ENCODE measurements around the gene MIB1. TPM values are rescaled to one million over a fixed set of nuclear protein-coding genes. Genes with fewer than 3 reads are reported as not detected.
A peak's percentile ranks its signal among the peaks of the same experiment; 100 is the strongest.

The MIB1 gene
- total and polyA plus RNA-seq, 2 experiments from 2014 or later, result 8.3 to 62.3 TPM

DNA sequence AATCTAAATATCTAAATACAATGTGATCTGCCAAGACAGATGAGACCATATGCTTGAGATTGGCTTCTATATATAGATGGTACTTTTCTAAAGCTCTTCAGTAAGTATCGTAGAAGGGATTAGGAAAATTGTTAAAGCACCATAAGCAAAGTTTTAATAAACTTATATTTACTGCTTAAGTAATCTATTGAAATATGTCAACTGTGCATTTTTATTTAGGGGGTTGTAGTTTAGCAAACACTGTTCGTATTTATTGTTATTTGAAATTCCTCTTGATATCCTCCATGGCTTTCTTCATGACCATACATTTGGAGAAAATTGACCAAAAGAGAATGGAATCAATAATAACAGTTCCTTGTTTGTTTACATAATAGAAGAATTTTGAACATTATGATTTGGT lies 102.7 kb downstream of the MIB1 start:
- Histone ChIP-seq H3K9me2 (replicated peaks; ENCODE audit: insufficient read depth) (no peaks in the 10 kb centered on the region), H3K9me3 (ENCODE audit: low read depth) (no peaks in the 10 kb centered on the region), H3K27ac (no peak overlapping the region), H2AFZ (no peak overlapping the region), H3K4me1 (ENCODE audit: insufficient read depth) (no peaks in the 10 kb centered on the region), H3K4me2 (no peak overlapping the region), H3K36me3 (replicated peaks; ENCODE audit: insufficient read depth, low read depth) (no peaks in the 10 kb centered on the region), H3K79me2 (no peaks in the 10 kb centered on the region), H4K20me1 (ENCODE audit: insufficient read depth, poor library complexity, severe bottlenecking) (no peaks in the 10 kb centered on the region), H3K27me3 (no peaks in the 10 kb centered on the region), H3K4me3 (no peak overlapping the region)
- TF ChIP-seq EZH2phosphoT487 (IDR thresholded peaks at IDR 0.05; ENCODE audit: low read depth, severe bottlenecking, unreplicated experiment), result no peak
- TF ChIP-seq, protein P1, sequence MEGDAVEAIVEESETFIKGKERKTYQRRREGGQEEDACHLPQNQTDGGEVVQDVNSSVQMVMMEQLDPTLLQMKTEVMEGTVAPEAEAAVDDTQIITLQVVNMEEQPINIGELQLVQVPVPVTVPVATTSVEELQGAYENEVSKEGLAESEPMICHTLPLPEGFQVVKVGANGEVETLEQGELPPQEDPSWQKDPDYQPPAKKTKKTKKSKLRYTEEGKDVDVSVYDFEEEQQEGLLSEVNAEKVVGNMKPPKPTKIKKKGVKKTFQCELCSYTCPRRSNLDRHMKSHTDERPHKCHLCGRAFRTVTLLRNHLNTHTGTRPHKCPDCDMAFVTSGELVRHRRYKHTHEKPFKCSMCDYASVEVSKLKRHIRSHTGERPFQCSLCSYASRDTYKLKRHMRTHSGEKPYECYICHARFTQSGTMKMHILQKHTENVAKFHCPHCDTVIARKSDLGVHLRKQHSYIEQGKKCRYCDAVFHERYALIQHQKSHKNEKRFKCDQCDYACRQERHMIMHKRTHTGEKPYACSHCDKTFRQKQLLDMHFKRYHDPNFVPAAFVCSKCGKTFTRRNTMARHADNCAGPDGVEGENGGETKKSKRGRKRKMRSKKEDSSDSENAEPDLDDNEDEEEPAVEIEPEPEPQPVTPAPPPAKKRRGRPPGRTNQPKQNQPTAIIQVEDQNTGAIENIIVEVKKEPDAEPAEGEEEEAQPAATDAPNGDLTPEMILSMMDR (IDR thresholded peaks at IDR 0.05; ENCODE audit: poor library complexity), result no peak
- no peak for TF ChIP-seq EZH2 (IDR thresholded peaks at IDR 0.05; ENCODE audit: borderline replicate concordance)
- WGBS (ENCODE audit: low lambda C conversion rate, missing lambda C conversion rate), result 98% methylated on average over 2 of the region's 2 CpGs
- DNase-seq (ENCODE audit: low spot score), result no peak

DNA sequence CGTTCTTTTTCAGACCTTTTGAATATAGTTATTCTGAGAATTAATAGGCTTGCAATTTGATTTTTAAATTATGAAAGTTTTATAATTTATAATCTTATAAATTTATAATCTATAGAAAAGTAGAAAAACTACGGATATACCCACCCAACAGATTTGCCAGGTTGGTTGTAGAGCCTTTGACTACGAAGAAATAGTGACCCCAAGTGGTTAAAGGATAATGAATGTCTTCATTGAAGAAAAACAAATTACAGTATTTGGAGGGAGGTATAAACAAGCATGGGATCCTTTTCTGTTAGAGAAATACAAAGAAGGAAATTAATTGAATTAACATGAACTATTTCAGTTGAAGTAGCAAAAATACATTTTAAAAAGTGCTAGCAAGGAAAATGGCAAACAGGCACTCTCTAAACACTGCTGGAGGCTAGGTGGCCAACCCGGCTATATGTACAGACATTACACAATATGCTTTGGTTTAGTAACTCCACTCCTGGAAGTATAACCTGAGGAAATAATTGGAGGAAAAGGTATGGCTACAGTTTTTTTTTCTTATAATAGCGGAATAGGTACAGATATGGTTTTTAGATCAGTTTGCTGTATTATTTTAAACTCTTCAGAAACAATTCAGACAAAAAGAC lies 110.9 kb downstream of the MIB1 start:
- TF ChIP-seq, protein P1 (IDR thresholded peaks at IDR 0.05; ENCODE audit: poor library complexity), result peak; percentile 46
- no peak for TF ChIP-seq EZH2 (IDR thresholded peaks at IDR 0.05; ENCODE audit: borderline replicate concordance)
- 89% methylated on average over 5 of the region's 5 CpGs for WGBS (ENCODE audit: low lambda C conversion rate, missing lambda C conversion rate)
- Histone ChIP-seq H4K20me1 (ENCODE audit: insufficient read depth, poor library complexity, severe bottlenecking) (no peaks in the 10 kb centered on the region), H3K4me3 (no peak overlapping the region), H3K9me2 (replicated peaks; ENCODE audit: insufficient read depth) (no peaks in the 10 kb centered on the region), H3K4me2 (no peak overlapping the region), H3K4me1 (ENCODE audit: insufficient read depth) (no peaks in the 10 kb centered on the region), H3K27ac (no peak overlapping the region), H3K36me3 (replicated peaks; ENCODE audit: insufficient read depth, low read depth) (no peaks in the 10 kb centered on the region), H2AFZ (no peak overlapping the region), H3K27me3 (no peaks in the 10 kb centered on the region), H3K9me3 (ENCODE audit: low read depth) (no peaks in the 10 kb centered on the region), H3K79me2 (peaks cover 2% of the 10 kb centered on the region)
- DNase-seq (ENCODE audit: low spot score), result peak; percentile 10

DNA sequence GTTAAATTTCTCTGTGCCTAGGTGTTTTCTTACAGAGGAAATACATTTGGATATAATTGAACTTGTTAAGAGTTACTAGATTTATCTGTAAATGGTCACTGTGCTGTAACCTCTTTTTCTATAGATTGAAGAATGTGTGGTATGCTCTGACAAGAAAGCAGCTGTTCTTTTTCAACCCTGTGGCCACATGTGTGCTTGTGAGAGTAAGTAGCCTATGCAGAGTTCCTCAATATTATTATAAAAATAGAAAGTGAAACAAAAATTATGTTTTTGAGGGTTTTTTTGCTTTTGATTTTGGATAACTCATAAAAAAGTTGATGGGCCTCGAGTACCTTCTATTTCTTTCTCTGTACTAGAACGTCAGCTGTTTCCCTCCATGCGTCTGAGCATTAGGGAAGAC lies 112.4 kb downstream of the MIB1 start:
- no peaks in the 10 kb centered on the region for H3K4me1 ChIP-seq (ENCODE audit: insufficient read depth)
- H2AFZ ChIP-seq, result no peak overlapping the region
- WGBS (ENCODE audit: low lambda C conversion rate, missing lambda C conversion rate), result 85% methylated on average over 3 of the region's 3 CpGs
- no peaks in the 10 kb centered on the region for H3K27me3 ChIP-seq
- H3K27ac ChIP-seq, result no peak overlapping the region
- H3K4me3 ChIP-seq, result no peak overlapping the region
- H3K9me2 ChIP-seq (replicated peaks; ENCODE audit: insufficient read depth), result no peaks in the 10 kb centered on the region
- no peaks in the 10 kb centered on the region for H4K20me1 ChIP-seq (ENCODE audit: insufficient read depth, poor library complexity, severe bottlenecking)
- no peak for TF ChIP-seq EZH2phosphoT487 (IDR thresholded peaks at IDR 0.05; ENCODE audit: low read depth, severe bottlenecking, unreplicated experiment)
- no peak for TF ChIP-seq EZH2 (IDR thresholded peaks at IDR 0.05; ENCODE audit: borderline replicate concordance)
- TF ChIP-seq, protein P1 (IDR thresholded peaks at IDR 0.05; ENCODE audit: poor library complexity), result no peak
- no peak for DNase-seq (ENCODE audit: low spot score)
- peaks cover 2% of the 10 kb centered on the region for H3K79me2 ChIP-seq
- H3K9me3 ChIP-seq (ENCODE audit: low read depth), result no peaks in the 10 kb centered on the region
- H3K4me2 ChIP-seq, result no peak overlapping the region
- H3K36me3 ChIP-seq (replicated peaks; ENCODE audit: insufficient read depth, low read depth), result no peaks in the 10 kb centered on the region

All from hepatocyte (in vitro differentiated cells).